ENCODE results near the gene WDR11.
"Not testable (repeated sequence)": the region's sequence is repeated elsewhere in the genome, so short reads cannot be mapped to it uniquely, and the experiment has no call there.

Gene WDR11

GRCh38 chr10:120841522-120842189, 9.5 kb upstream of the WDR11 start:
- DNase-seq = no peak

- no peak for DNase-seq
These were observed 3.2 kb downstream of the WDR11 start for GRCh38 chr10:120854388-120854787.

GRCh38 chr10:120861178-120861855, 10.2 kb downstream of the WDR11 start:
- DNase-seq = no peak

- DNase-seq = no peak
These were observed 22.6 kb downstream of the WDR11 start for GRCh38 chr10:120873741-120874140.

- no peak for DNase-seq
These were observed 31.9 kb downstream of the WDR11 start for GRCh38 chr10:120883071-120883470.

- no peak for DNase-seq
These were observed 36.3 kb downstream of the WDR11 start for GRCh38 chr10:120887482-120887881.

GRCh38 chr10:120891365-120891764, 40.2 kb downstream of the WDR11 start:
- DNase-seq = no peak

GRCh38 chr10:120894556-120894955, 43.4 kb downstream of the WDR11 start:
- DNase-seq = no peak

- DNase-seq = no peak
These were observed 46.2 kb downstream of the WDR11 start for GRCh38 chr10:120897343-120897742.

- DNase-seq = no peak
These were observed 54.1 kb downstream of the WDR11 start for GRCh38 chr10:120905268-120905667.

GRCh38 chr10:120917521-120918250, 66.5 kb downstream of the WDR11 start:
- DNase-seq = no peak

- not testable (repeated sequence) for DNase-seq
These were observed 72.7 kb downstream of the WDR11 start for GRCh38 chr10:120923886-120924285.

GRCh38 chr10:120926611-120927010, 75.4 kb downstream of the WDR11 start:
- DNase-seq = no peak

GRCh38 chr10:120927352-120927751, 76.2 kb downstream of the WDR11 start:
- no peak for DNase-seq

- DNase-seq = no peak
These were observed 78.0 kb downstream of the WDR11 start for GRCh38 chr10:120929166-120929565.

GRCh38 chr10:120931423-120931822, 80.3 kb downstream of the WDR11 start:
- DNase-seq = no peak

- DNase-seq = no peak
These were observed 80.8 kb downstream of the WDR11 start for GRCh38 chr10:120931999-120932398.

- no peak for DNase-seq
These were observed 87.7 kb downstream of the WDR11 start for GRCh38 chr10:120938822-120939221.

GRCh38 chr10:120940299-120940900, 89.2 kb downstream of the WDR11 start:
- no peak for DNase-seq

GRCh38 chr10:120941501-120941900, 90.3 kb downstream of the WDR11 start:
- no peak for DNase-seq

- peak; percentile 19 for DNase-seq
These were observed 91.7 kb downstream of the WDR11 start for GRCh38 chr10:120942806-120943413.

- DNase-seq = no peak
These were observed 92.4 kb downstream of the WDR11 start for GRCh38 chr10:120943542-120943941.

GRCh38 chr10:120944586-120945125, 93.5 kb downstream of the WDR11 start:
- DNase-seq = no peak
